Measurements from ENCODE around the gene SRRM3.
"Not testable (repeated sequence)": the region's sequence is repeated elsewhere in the genome, so short reads cannot be mapped to it uniquely, and the experiment has no call there.

Gene SRRM3

GRCh38 chr7:76300166-76300731 is 98.6 kb downstream of the SRRM3 start:
- ATAC-seq, result no peak
- Mint-ChIP-seq H3K27me3 (peaks cover 10% of the 10 kb centered on the region), H3K9me3 (no peaks in the 10 kb centered on the region), H3K4me3 (no peak overlapping the region), H3K4me1 (peaks cover 27% of the 10 kb centered on the region), H3K27ac (no peak overlapping the region)
- no peak for DNase-seq

GRCh38 chr7:76301000-76301399 is 99.3 kb downstream of the SRRM3 start:
- Mint-ChIP-seq H3K27me3 (peaks cover 10% of the 10 kb centered on the region), H3K4me1 (peaks cover 27% of the 10 kb centered on the region), H3K4me3 (no peak overlapping the region), H3K27ac (no peak overlapping the region), H3K9me3 (no peaks in the 10 kb centered on the region)
- ATAC-seq (no peak), DNase-seq (no peak)

DNA sequence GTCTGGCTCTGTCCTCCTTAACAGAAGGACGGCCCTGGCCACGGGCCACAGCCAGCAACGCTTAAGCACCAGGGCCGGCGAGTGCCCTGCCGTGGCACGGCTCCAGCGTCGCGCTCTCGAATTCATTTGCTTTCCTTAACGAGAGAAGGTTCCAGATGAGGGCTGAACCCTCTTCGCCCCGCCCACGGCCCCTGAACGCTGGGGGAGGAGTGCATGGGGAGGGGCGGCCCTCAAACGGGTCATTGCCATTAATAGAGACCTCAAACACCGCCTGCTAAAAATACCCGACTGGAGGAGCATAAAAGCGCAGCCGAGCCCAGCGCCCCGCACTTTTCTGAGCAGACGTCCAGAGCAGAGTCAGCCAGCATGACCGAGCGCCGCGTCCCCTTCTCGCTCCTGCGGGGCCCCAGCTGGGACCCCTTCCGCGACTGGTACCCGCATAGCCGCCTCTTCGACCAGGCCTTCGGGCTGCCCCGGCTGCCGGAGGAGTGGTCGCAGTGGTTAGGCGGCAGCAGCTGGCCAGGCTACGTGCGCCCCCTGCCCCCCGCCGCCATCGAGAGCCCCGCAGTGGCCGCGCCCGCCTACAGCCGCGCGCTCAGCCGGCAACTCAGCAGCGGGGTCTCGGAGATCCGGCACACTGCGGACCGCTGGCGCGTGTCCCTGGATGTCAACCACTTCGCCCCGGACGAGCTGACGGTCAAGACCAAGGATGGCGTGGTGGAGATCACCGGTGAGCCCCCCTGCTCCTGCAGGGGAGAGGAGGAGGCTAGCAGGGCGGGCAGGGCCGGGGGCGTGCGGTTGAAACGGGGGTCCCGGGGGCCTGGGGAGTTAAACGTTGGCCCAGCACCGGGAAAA is 100.9 kb downstream of the SRRM3 start, which contains the start of gene HSPB1:
Gene HSPB1 (plus strand): TSS at position 327 of the 855 bp plus-strand sequence. CDS start 40 bp downstream, at position 367.
- DNase-seq (peak; percentile 66 to 73), ATAC-seq (peak; percentile 64)
- H3K4me1 Mint-ChIP-seq, result peaks cover 27% of the 10 kb centered on the region
- peak within 1 kb of the TSS; percentile 93 to 94 for H3K27ac Mint-ChIP-seq
- no peaks in the 10 kb centered on the region for H3K9me3 Mint-ChIP-seq
- peak within 1 kb of the TSS; percentile 96 to 99 for H3K4me3 Mint-ChIP-seq
- H3K27me3 Mint-ChIP-seq, result peaks cover 10% of the 10 kb centered on the region

GRCh38 chr7:76303202-76304147 is 101.8 kb downstream of the SRRM3 start:
- ATAC-seq (peak; percentile 69), DNase-seq (peak; percentile 75 to 78)
- H3K9me3 Mint-ChIP-seq, result no peaks in the 10 kb centered on the region
- peaks cover 27% of the 10 kb centered on the region for H3K4me1 Mint-ChIP-seq
- H3K27me3 Mint-ChIP-seq, result peaks cover 10% of the 10 kb centered on the region
- H3K27ac Mint-ChIP-seq, result peak overlapping the region; percentile 92 to 93
- peak overlapping the region; percentile 96 to 99 for H3K4me3 Mint-ChIP-seq

DNA sequence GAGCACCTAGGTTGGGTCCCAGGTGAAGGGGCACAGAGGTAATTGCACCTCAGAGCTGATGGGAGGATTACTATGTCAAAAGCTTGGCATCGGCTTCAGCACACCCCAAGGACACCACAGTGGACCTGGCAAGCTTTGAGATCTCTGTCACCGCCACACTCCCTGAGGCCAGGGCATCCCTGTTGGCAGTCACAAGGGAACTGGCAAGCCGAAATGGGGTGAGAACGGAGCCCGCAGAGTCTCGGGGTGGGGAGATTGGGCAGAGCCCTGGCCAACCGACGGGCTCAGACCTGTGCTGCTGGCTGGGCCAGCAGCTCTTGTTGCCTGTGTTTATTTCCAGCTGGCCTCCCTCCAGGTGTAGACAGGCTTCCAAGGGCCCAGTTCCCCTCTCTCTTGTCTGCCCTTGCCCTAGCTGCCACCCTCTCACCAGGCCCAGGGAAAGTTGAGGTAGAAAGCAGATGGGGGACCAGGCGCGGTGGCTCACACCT is 103.2 kb downstream of the SRRM3 start:
- Mint-ChIP-seq H3K4me1 (peaks cover 27% of the 10 kb centered on the region), H3K9me3 (no peaks in the 10 kb centered on the region), H3K4me3 (no peak overlapping the region), H3K27me3 (peaks cover 10% of the 10 kb centered on the region), H3K27ac (no peak overlapping the region)
- ATAC-seq (no peak), DNase-seq (no peak)

GRCh38 chr7:76308874-76309273 is 107.2 kb downstream of the SRRM3 start:
- H3K27me3 Mint-ChIP-seq, H3K9me3 Mint-ChIP-seq, ATAC-seq, H3K4me3 Mint-ChIP-seq, H3K27ac Mint-ChIP-seq, DNase-seq: not testable (repeated sequence)
- peaks cover 12% of the 10 kb centered on the region for H3K4me1 Mint-ChIP-seq

DNA sequence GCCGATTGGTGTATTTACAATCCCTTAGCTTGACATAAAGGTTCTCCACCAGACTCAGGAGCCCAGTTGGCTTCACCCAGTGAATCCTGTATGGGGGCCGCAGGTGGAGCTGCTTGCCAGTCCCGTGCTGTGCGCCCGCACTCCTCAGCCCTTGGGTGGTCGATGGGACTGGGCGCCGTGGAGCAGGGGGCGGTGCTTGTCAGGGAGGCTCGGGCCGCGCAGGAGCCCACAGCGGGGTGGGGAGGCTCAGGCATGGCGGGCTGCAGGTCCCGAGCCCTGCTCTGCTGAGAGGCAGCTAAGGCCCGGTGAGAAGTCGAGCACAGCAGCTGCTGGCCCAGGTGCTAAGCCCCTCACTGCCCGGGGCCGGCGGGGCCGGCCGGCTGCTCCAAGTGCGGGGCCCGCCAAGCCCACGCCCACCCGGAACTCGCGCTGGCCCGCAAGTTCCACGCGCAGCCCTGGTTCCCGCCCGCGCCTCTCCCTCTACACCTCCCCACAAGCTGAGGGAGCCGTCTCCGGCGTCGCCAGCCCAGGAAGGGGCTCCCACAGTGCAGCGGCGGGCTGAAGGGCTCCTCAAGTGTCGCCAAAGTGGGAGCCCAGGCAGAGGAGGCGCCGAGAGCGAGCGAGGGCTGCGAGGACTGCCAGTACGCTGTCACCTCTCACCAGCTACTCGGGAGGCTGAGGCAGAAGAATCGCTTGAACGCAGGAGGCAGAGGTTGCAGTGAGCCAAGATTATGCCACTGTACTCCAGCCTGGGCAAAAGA is 107.8 kb downstream of the SRRM3 start:
- not testable (repeated sequence) for H3K27me3 Mint-ChIP-seq, ATAC-seq

DNA sequence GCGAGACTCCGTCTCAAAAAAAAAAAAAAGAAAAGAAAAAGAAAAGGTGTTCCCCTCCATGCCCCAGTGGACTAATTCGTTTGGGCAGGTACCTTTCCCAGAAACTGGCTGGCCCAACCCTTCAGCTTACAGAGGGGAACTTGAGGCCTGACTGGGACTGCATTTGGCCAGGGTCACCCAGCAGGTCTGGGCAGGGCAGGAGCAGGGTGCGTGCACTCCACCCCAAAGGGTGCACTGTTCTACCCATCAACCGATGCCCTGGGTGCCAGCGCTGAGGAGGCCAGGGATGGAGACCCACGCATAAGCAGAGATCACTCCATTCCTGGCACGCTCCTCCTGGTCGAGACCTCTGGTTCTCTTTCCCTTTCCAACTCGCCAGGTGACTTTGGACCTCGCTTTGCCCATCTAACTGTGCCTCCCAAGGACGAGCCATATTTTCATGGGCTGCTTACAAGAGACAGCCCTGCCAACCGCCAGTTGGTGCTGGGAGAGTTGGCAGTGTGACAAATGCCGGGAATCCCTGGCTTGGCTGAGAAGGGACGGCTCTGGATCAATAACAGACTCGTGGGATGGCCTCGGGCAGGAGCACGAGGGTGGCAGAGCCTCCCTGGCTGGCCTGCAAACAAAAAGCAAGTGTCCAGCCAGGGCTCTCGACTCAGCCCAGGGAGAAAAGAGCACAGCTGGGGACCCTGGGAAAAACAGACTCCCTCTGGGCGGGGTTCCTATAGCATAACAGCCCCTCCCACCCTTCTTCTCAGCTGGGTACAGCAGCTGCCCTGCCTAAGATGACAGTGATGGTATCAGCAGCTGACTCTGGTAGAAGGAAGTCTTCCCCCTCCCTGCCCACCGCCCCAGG is 108.6 kb downstream of the SRRM3 start:
- Mint-ChIP-seq H3K9me3 (no peaks in the 10 kb centered on the region), H3K4me1 (peaks cover 9% of the 10 kb centered on the region), H3K4me3 (no peak overlapping the region), H3K27ac (no peak overlapping the region), H3K27me3 (no peaks in the 10 kb centered on the region)
- DNase-seq, result no peak
- no peak for ATAC-seq

More for the DNA sequence above, 107.8 kb downstream of the SRRM3 start:
- not testable (repeated sequence) for H3K4me3 Mint-ChIP-seq, H3K9me3 Mint-ChIP-seq, H3K27ac Mint-ChIP-seq, DNase-seq
- peaks cover 10% of the 10 kb centered on the region for H3K4me1 Mint-ChIP-seq

DNA sequence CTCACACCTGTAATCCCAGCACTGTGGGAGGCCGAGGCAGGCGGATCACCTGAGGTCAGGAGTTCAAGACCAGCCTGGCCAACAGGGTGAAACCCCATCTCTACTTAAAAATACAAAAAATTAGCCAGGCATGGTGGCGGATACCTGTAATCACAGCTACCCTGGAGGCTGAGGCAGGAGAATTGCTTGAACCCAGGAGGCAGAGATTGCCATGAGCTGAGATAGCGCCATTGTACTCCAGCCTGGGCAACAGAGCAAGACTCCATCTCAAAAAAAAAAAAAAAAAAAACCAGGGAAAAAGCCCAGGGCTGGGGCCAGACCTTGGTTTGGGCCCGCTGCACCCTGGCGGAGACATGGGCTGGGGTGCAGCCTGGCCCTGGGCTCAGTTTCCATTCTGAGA is 110.1 kb downstream of the SRRM3 start:
- not testable (repeated sequence) for H3K9me3 Mint-ChIP-seq, DNase-seq, H3K27me3 Mint-ChIP-seq, H3K4me3 Mint-ChIP-seq, H3K27ac Mint-ChIP-seq, ATAC-seq
- peaks cover 11% of the 10 kb centered on the region for H3K4me1 Mint-ChIP-seq

DNA sequence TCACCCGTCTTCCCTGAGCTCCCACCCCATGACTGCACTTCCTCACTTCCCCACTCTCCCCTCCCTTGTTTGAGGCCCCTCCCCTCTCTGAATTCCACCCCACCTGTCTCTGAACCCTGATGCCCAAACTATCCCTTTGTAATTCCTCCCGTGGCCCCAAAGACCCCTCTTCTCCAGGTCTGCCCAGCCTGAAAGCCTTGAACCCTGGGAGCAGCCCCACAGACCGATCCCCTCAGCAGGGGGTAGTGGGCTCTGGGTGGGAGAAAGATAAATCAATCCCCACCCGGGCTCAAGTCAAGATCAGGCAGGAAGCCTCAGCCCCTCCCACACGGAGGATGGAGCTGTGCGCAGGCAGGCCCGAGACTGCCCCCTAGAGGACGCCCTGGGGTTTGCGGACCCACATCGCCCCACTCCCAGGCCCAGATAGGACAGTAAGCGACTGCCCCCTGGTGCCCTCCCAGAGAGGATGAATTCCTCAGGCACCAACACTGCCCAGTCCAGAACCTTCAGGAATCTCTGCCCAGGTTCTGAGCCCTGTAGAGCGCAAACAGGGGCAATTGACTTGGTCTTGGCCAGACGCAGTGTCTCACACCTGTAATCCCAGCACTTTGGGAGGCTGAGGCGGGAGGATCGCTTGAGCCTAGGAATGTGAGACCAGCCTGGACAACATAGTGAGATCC is 112.5 kb downstream of the SRRM3 start:
- H3K9me3 Mint-ChIP-seq, result no peaks in the 10 kb centered on the region
- DNase-seq, result peak; percentile 95
- H3K4me1 Mint-ChIP-seq, result peaks cover 26% of the 10 kb centered on the region
- ATAC-seq, result peak; percentile 65
- no peaks in the 10 kb centered on the region for H3K27me3 Mint-ChIP-seq
- peak overlapping the region; percentile 93 to 94 for H3K27ac Mint-ChIP-seq
- peak overlapping the region; percentile 69 to 86 for H3K4me3 Mint-ChIP-seq

DNA sequence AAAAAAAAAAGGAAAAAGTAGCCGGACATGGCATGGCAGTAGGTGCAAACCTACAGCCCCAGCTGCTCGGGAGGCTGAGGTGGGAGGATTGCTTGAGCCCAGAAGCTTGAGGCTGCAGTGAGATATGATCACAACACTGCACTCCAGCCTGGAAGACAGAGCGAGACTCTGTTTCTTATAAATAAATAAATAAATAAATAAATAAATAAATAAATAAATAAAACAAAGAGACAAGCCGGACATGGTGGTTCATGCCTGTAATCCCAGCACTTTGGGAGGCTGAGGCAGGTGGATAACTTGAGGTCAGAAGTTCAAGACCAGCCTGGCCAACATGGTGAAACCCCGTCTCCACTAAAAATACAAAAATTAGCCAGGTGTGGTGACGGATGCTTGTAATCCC is 113.0 kb downstream of the SRRM3 start:
- not testable (repeated sequence) for ATAC-seq, DNase-seq, H3K9me3 Mint-ChIP-seq, H3K4me3 Mint-ChIP-seq, H3K27me3 Mint-ChIP-seq
- Mint-ChIP-seq H3K27ac (peak overlapping the region in 1 of 2 donors; percentile 42), H3K4me1 (peaks cover 31% of the 10 kb centered on the region)

DNA sequence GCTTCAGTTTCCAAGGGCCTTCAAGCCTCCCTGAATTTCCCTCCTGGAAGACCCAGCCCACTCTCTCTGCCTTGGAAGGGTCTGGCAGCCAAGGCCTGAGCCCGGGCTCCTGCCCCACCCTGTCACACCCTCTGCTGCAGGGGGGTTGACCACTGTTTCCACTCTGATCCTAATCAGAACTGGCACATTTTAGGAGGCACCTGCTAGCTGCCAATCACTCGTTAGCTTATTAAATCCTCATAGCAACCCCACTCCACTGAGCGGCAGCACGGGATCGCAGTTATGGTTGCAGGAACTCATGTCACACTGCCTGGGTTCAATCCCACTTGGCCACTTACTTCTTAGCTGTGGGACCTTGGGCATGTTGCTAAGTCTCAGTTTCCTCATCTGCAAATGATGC is 113.7 kb downstream of the SRRM3 start:
- H3K9me3 Mint-ChIP-seq, result no peaks in the 10 kb centered on the region
- ATAC-seq (no peak), DNase-seq (no peak)
- H3K4me3 Mint-ChIP-seq, result no peak overlapping the region
- H3K27ac Mint-ChIP-seq, result no peak overlapping the region
- H3K27me3 Mint-ChIP-seq, result no peaks in the 10 kb centered on the region
- H3K4me1 Mint-ChIP-seq, result peaks cover 37% of the 10 kb centered on the region

DNA sequence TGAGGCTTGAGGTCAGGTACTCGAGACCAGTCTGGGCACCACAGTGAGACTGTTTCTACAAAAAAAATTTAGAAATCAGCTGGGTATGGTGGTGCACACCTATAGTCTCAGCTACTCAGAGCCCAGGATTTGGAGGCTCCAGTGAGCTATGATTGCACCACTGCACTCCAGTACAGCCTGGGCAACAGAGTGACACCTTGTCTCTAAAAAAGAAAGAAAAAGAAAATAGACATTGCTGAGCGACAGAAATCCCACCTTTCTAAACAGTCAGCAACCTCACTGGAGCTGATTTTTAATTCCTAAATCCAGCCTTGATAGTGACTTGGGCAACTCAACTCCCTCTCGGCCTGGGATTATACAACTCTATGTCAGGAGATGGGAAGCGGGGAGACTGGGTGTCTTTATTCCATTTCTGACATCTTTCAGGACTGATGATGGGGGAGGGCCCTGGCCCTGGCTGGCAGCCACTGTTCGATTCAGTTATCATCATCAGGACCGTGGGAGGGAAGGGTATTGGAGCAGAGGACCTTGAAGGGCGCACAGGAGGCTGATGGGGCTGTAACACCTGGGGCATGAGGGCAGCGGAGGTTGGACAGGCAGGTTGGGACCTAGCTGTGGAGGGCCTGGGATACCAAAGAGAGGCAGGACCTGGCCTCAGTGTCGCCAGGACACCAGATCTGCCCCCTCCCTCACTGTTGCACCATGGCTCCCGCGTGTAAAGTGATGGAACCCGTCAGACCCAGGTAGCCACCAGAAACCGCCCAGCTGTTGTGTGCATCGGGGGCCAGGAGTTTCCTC is 115.5 kb downstream of the SRRM3 start:
- H3K4me1 Mint-ChIP-seq, result peaks cover 41% of the 10 kb centered on the region
- no peaks in the 10 kb centered on the region for H3K9me3 Mint-ChIP-seq
- peak overlapping the region; percentile 83 to 90 for H3K4me3 Mint-ChIP-seq
- peak overlapping the region; percentile 92 to 99 for H3K27ac Mint-ChIP-seq
- DNase-seq (peak; percentile 20 to 25), ATAC-seq (no peak)
- no peaks in the 10 kb centered on the region for H3K27me3 Mint-ChIP-seq

All from stimulated activated naive CD8-positive, alpha-beta T cell treated with anti-CD3 and anti-CD28 coated beads, Interleukin-15, amount 100 ng/mL, for 72 hours (primary cell).